ENCODE results near the gene EZH2.

The EZH2 gene

GRCh38 chr7:148773334-148773733 is 110.8 kb downstream of the EZH2 start:
- no peak for TF ChIP-seq HDGF (IDR thresholded peaks at IDR 0.05; ENCODE audit: borderline replicate concordance)
- TF ChIP-seq BHLHE40 (IDR thresholded peaks at IDR 0.05; ENCODE audit: borderline replicate concordance) = no peak
- no peak for DNase-seq (ENCODE audit: extremely low spot score)
- ChIA-PET POLR2A (interaction anchor here (1.1 kb wide), 1 partner anchor 75 kb away, joined by 3 read pairs; the partner anchor contains the start of gene CUL1), CTCF (interaction anchor here (0.7 kb wide), 1 partner anchor 198 kb away, joined by 3 read pairs; no protein-coding TSS in a partner anchor)

GRCh38 chr7:148772297-148773089 is 111.6 kb downstream of the EZH2 start:
- ChIA-PET CTCF (interaction anchor here (0.6 kb wide), 2 partner anchors 15 to 512 kb away, joined by 3 read pairs; no protein-coding TSS in a partner anchor), POLR2A (interaction anchor here (1.1 kb wide), 1 partner anchor 74 kb away, joined by 3 read pairs; the partner anchor contains the start of gene CUL1)
- TF ChIP-seq FOXM1 (IDR thresholded peaks at IDR 0.05; ENCODE audit: borderline replicate concordance) = no peak
- TF ChIP-seq SP1 (IDR thresholded peaks at IDR 0.05) = no peak
- no peak for TF ChIP-seq BHLHE40 (IDR thresholded peaks at IDR 0.05; ENCODE audit: borderline replicate concordance)
- TF ChIP-seq CTBP1 (IDR thresholded peaks at IDR 0.05; ENCODE audit: borderline replicate concordance) = no peak
- TF ChIP-seq LEF1 (IDR thresholded peaks at IDR 0.05; ENCODE audit: borderline replicate concordance) = no peak
- no peak for TF ChIP-seq ELF4 (IDR thresholded peaks at IDR 0.05)
- TF ChIP-seq PKNOX1 (IDR thresholded peaks at IDR 0.05) = no peak
- no peak for TF ChIP-seq ARNT (IDR thresholded peaks at IDR 0.05)
- no peak for TF ChIP-seq TARDBP (IDR thresholded peaks at IDR 0.05)
- no peak for TF ChIP-seq SUZ12 (IDR thresholded peaks at IDR 0.05)
- no peak for TF ChIP-seq L3MBTL2 (conservative IDR thresholded peaks at IDR 0.05)
- no peak for TF ChIP-seq FOXK2 (IDR thresholded peaks at IDR 0.05)
- no peak for TF ChIP-seq NFRKB (IDR thresholded peaks at IDR 0.05)
- TF ChIP-seq HDGF (IDR thresholded peaks at IDR 0.05; ENCODE audit: borderline replicate concordance) = no peak
- TF ChIP-seq ZNF384 (IDR thresholded peaks at IDR 0.05) = no peak
- TF ChIP-seq FOXA1 (IDR thresholded peaks at IDR 0.05) = no peak
- no peak for DNase-seq (ENCODE audit: extremely low spot score)

- no peak for TF ChIP-seq HDGF (IDR thresholded peaks at IDR 0.05; ENCODE audit: borderline replicate concordance)
- TF ChIP-seq PKNOX1 (IDR thresholded peaks at IDR 0.05) = peak; percentile 55
- TF ChIP-seq ZNF384 (IDR thresholded peaks at IDR 0.05) = no peak
- TF ChIP-seq SP1 (IDR thresholded peaks at IDR 0.05) = no peak
- no peak for TF ChIP-seq L3MBTL2 (conservative IDR thresholded peaks at IDR 0.05)
- TF ChIP-seq BHLHE40 (IDR thresholded peaks at IDR 0.05; ENCODE audit: borderline replicate concordance) = no peak
- no peak for TF ChIP-seq SUZ12 (IDR thresholded peaks at IDR 0.05)
- no peak for TF ChIP-seq ARNT (IDR thresholded peaks at IDR 0.05)
- no peak for TF ChIP-seq FOXA1 (IDR thresholded peaks at IDR 0.05)
- ChIA-PET CTCF (no interaction called here), POLR2A (no interaction called here)
- DNase-seq (ENCODE audit: extremely low spot score) = no peak
Measured at GRCh38 chr7:148770004-148770403, 114.1 kb downstream of the EZH2 start.

GRCh38 chr7:148763622-148764021 is 120.5 kb downstream of the EZH2 start:
- DNase-seq (ENCODE audit: extremely low spot score) = no peak
- CTCF ChIA-PET = interaction anchor here (0.9 kb wide), 1 partner anchor 194 kb away, joined by 3 read pairs; no protein-coding TSS in a partner anchor
- POLR2A ChIA-PET = no interaction called here
- no peak for TF ChIP-seq PKNOX1 (IDR thresholded peaks at IDR 0.05)
- TF ChIP-seq ELF4 (IDR thresholded peaks at IDR 0.05) = no peak
- no peak for TF ChIP-seq SUZ12 (IDR thresholded peaks at IDR 0.05)
- TF ChIP-seq HDGF (IDR thresholded peaks at IDR 0.05; ENCODE audit: borderline replicate concordance) = no peak
- TF ChIP-seq L3MBTL2 (conservative IDR thresholded peaks at IDR 0.05) = no peak
- TF ChIP-seq LEF1 (IDR thresholded peaks at IDR 0.05; ENCODE audit: borderline replicate concordance) = no peak
- no peak for TF ChIP-seq ARNT (IDR thresholded peaks at IDR 0.05)
- no peak for TF ChIP-seq FOXM1 (IDR thresholded peaks at IDR 0.05; ENCODE audit: borderline replicate concordance)
- TF ChIP-seq SP1 (IDR thresholded peaks at IDR 0.05) = no peak
- no peak for TF ChIP-seq FOXA1 (IDR thresholded peaks at IDR 0.05)
- no peak for TF ChIP-seq CTBP1 (IDR thresholded peaks at IDR 0.05; ENCODE audit: borderline replicate concordance)
- no peak for TF ChIP-seq FOXK2 (IDR thresholded peaks at IDR 0.05)
- no peak for TF ChIP-seq BHLHE40 (IDR thresholded peaks at IDR 0.05; ENCODE audit: borderline replicate concordance)
- TF ChIP-seq NFRKB (IDR thresholded peaks at IDR 0.05) = no peak
- TF ChIP-seq TARDBP (IDR thresholded peaks at IDR 0.05) = no peak
- TF ChIP-seq ZNF384 (IDR thresholded peaks at IDR 0.05) = no peak

GRCh38 chr7:148761499-148762278 is 122.4 kb downstream of the EZH2 start:
- TF ChIP-seq FOXM1 (IDR thresholded peaks at IDR 0.05; ENCODE audit: borderline replicate concordance) (no peak), HDGF (IDR thresholded peaks at IDR 0.05; ENCODE audit: borderline replicate concordance) (no peak), ELF4 (IDR thresholded peaks at IDR 0.05) (no peak), ARNT (IDR thresholded peaks at IDR 0.05) (no peak)
- CTCF ChIA-PET = no interaction called here
- DNase-seq (ENCODE audit: extremely low spot score) = no peak
- POLR2A ChIA-PET = no interaction called here
